HepG2 (cell line): Measurements from ENCODE around the gene TSEN54. TPM values are rescaled to one million over a fixed set of nuclear protein-coding genes. Genes with fewer than 3 reads are reported as not detected.

Experiments
- ARNTL ChIP-seq: sonication (generic); formaldehyde crosslinking; IDR thresholded peaks from 2 replicates; pipeline ENCODE4 v1.4.0; 2020; ENCODE audit warnings: mild to moderate bottlenecking, missing genetic modification reagents
- BCL6 ChIP-seq: IDR thresholded peaks from 2 replicates; pipeline ENCODE4 v1.6.1; 2016; ENCODE audit warnings: missing genetic modification reagents, missing compliant biosample characterization
- HHEX ChIP-seq: IDR thresholded peaks from 2 replicates; pipeline ENCODE4 v1.6.1; 2016; ENCODE audit warnings: control low read depth
- KLF16 ChIP-seq, 2 experiments: sonication (generic) in 1 of 2; formaldehyde crosslinking in 1 of 2; IDR thresholded peaks; 2 replicates each; pipeline versions ENCODE4 v1.6.1 to v1.8.0; 2016 to 2023; ENCODE audit warnings: missing genetic modification reagents in 2 of 2, missing compliant biosample characterization in 1 of 2
- PLSCR1 ChIP-seq: sonication (generic); formaldehyde crosslinking; IDR thresholded peaks from 2 replicates; pipeline ENCODE4 v1.5.0; 2020; ENCODE audit warnings: missing genetic modification reagents, mild to moderate bottlenecking, borderline replicate concordance
- SAFB2 ChIP-seq: sonication (generic); formaldehyde crosslinking; IDR thresholded peaks from 2 replicates; pipeline ENCODE4 v1.5.1; 2020; ENCODE audit warnings: missing genetic modification reagents, low read depth, mild to moderate bottlenecking, borderline replicate concordance
- SOX13 ChIP-seq, 3 experiments: fragments of 450-650 bp in 1 of 3; sonication (generic) in 1 of 3; formaldehyde crosslinking in 1 of 3; IDR thresholded peaks in 2 of 3; conservative IDR thresholded peaks in 1 of 3; 2 replicates each; pipeline versions ENCODE4 v1.5.0 to v1.6.1; 2016 to 2020; ENCODE audit warnings: antibody characterized with exemption in 1 of 3, mild to moderate bottlenecking in 1 of 3, missing compliant biosample characterization in 1 of 3, missing genetic modification reagents in 1 of 3, moderate library complexity in 1 of 3
- SP5 ChIP-seq: IDR thresholded peaks from 2 replicates; pipeline ENCODE4 v1.6.1; 2016; ENCODE audit warnings: low read depth, borderline replicate concordance
- ZFP36L2 ChIP-seq: sonication (generic); formaldehyde crosslinking; IDR thresholded peaks from 2 replicates; pipeline ENCODE4 v1.4.0; 2020; ENCODE audit warnings: missing genetic modification reagents
- ZFP62 ChIP-seq: sonication (generic); formaldehyde crosslinking; IDR thresholded peaks from 2 replicates; pipeline ENCODE4 v1.4.0; 2020; ENCODE audit warnings: missing genetic modification reagents
- ZFP91 ChIP-seq: sonication (generic); formaldehyde crosslinking; IDR thresholded peaks from 2 replicates; pipeline ENCODE4 v1.9.0; 2022; ENCODE audit warnings: missing genetic modification reagents, mild to moderate bottlenecking, borderline replicate concordance
- ZKSCAN5 ChIP-seq: sonication (generic); formaldehyde crosslinking; IDR thresholded peaks from 2 replicates; pipeline ENCODE4 v1.5.1; 2020; ENCODE audit warnings: mild to moderate bottlenecking, missing genetic modification reagents
- ZNF160 ChIP-seq: sonication (generic); formaldehyde crosslinking; IDR thresholded peaks from 2 replicates; pipeline ENCODE4 v1.8.0; 2022; ENCODE audit warnings: mild to moderate bottlenecking, inconsistent platforms, missing genetic modification reagents
- ZNF709 ChIP-seq: sonication (generic); formaldehyde crosslinking; IDR thresholded peaks from 2 replicates; pipeline ENCODE4 v1.5.0; 2020; ENCODE audit warnings: mild to moderate bottlenecking, missing genetic modification reagents
- ZNF775 ChIP-seq: sonication (generic); formaldehyde crosslinking; IDR thresholded peaks from 2 replicates; pipeline ENCODE4 v1.4.0; 2020; ENCODE audit warnings: missing genetic modification reagents, mild to moderate bottlenecking, moderate library complexity, borderline replicate concordance
- polyA plus RNA-seq, 8 experiments: library from polyadenylated mRNA; depleted of rRNA in 3 of 8; stranded (reverse) in 7 of 8; unstranded in 1 of 8; fragments of >200 nt; fragmentation: Illumina TruSeq in 4 of 8; extraction: Trizol in 4 of 8; gene quantifications; 2 replicates each; pipeline versions ENCODE4 v1.2.1 to v1.2.3, GENCODE V29; 2011 to 2016; ENCODE audit warnings: low read depth in 4 of 8, missing spikeins in 1 of 8, mixed read lengths in 1 of 8; ENCODE audit not compliant: insufficient read depth in 1 of 8
- total RNA-seq, 5 experiments: library from RNA; depleted of rRNA; stranded (reverse); fragments of >200 nt; fragmentation: Illumina TruSeq; extraction: Trizol; gene quantifications; 2 replicates each; pipeline ENCODE4 v1.2.3, GENCODE V29; 2016; ENCODE audit warnings: low read depth in 1 of 5
- TF ChIP-seq, protein P1 (sequence below): sonication (generic); formaldehyde crosslinking; IDR thresholded peaks from 2 replicates; pipeline ENCODE4 v1.5.1; 2020; ENCODE audit warnings: mild to moderate bottlenecking, missing genetic modification reagents, moderate library complexity
- TF ChIP-seq, protein P2 (sequence below): sonication (generic); formaldehyde crosslinking; IDR thresholded peaks from 2 replicates; pipeline ENCODE4 v1.8.0; 2022; ENCODE audit warnings: missing genetic modification reagents, mild to moderate bottlenecking, inconsistent platforms, borderline replicate concordance
- TF ChIP-seq, protein P3 (sequence below): sonication (generic); formaldehyde crosslinking; IDR thresholded peaks from 2 replicates; pipeline ENCODE4 v1.5.1; 2020; ENCODE audit warnings: mild to moderate bottlenecking, moderate library complexity, missing genetic modification reagents

Gene TSEN54
- total and polyA plus RNA-seq, 2 of the 13 experiments (the other 11 are each of a cell fraction or from before 2014, with no cell fraction given) = 62.9 to 63.3 TPM

GRCh38 chr17:75504347-75505151 lies 11.8 kb upstream of the TSEN54 start (continued):
- TF ChIP-seq, protein P1, sequence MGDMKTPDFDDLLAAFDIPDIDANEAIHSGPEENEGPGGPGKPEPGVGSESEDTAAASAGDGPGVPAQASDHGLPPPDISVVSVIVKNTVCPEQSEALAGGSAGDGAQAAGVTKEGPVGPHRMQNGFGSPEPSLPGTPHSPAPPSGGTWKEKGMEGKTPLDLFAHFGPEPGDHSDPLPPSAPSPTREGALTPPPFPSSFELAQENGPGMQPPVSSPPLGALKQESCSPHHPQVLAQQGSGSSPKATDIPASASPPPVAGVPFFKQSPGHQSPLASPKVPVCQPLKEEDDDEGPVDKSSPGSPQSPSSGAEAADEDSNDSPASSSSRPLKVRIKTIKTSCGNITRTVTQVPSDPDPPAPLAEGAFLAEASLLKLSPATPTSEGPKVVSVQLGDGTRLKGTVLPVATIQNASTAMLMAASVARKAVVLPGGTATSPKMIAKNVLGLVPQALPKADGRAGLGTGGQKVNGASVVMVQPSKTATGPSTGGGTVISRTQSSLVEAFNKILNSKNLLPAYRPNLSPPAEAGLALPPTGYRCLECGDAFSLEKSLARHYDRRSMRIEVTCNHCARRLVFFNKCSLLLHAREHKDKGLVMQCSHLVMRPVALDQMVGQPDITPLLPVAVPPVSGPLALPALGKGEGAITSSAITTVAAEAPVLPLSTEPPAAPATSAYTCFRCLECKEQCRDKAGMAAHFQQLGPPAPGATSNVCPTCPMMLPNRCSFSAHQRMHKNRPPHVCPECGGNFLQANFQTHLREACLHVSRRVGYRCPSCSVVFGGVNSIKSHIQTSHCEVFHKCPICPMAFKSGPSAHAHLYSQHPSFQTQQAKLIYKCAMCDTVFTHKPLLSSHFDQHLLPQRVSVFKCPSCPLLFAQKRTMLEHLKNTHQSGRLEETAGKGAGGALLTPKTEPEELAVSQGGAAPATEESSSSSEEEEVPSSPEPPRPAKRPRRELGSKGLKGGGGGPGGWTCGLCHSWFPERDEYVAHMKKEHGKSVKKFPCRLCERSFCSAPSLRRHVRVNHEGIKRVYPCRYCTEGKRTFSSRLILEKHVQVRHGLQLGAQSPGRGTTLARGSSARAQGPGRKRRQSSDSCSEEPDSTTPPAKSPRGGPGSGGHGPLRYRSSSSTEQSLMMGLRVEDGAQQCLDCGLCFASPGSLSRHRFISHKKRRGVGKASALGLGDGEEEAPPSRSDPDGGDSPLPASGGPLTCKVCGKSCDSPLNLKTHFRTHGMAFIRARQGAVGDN = peak; percentile 72
- TF ChIP-seq ZFP62 (CRISPR knock-in tag) (no peak), ZNF775 (CRISPR knock-in tag) (no peak), ZFP91 (CRISPR knock-in tag) (peak; percentile 70; the same call in 1 of the 2 replicates), PLSCR1 (CRISPR knock-in tag) (no peak), ZFP36L2 (no peak), ZNF709 (CRISPR knock-in tag) (no peak), ZNF160 (0 out of 2 replicates have a peak, but pooled peaks have one; percentile 14), SAFB2 (no peak), HHEX (CRISPR knock-in tag) (no peak), SOX13 (IDR thresholded peaks at IDR 0.05) (no peak), SOX13 (CRISPR knock-in tag; conservative IDR thresholded peaks at IDR 0.05 in 1 of 2, IDR thresholded peaks at IDR 0.05 in 1 of 2) (peak in 1 of 2 experiments; percentile 18; a peak in 1 of 4 replicates), SP5 (peak; percentile 35; the same call in 1 of the 2 replicates), ARNTL (no peak), BCL6 (no peak), KLF16 (CRISPR knock-in tag; IDR thresholded peaks at IDR 0.05) (0 out of 4 replicates have a peak, but pooled peaks of 1 of the 2 experiments have one; percentile 31), ZKSCAN5 (no peak)
- TF ChIP-seq, protein P2, sequence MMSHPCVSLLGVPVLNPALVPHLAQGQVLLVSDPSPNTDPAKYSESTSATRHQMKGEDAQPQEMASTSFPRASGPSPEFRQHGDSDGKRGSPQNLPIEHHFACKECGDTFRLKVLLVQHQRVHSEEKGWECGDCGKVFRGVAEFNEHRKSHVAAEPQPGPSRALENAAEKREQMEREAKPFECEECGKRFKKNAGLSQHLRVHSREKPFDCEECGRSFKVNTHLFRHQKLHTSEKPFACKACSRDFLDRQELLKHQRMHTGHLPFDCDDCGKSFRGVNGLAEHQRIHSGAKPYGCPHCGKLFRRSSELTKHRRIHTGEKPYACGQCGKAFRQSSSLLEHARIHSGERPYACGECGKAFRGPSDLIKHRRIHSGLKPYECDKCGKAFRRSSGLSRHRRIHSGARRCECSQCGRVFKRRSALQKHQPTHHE (CRISPR knock-in tag) = no peak
- TF ChIP-seq, protein P3, sequence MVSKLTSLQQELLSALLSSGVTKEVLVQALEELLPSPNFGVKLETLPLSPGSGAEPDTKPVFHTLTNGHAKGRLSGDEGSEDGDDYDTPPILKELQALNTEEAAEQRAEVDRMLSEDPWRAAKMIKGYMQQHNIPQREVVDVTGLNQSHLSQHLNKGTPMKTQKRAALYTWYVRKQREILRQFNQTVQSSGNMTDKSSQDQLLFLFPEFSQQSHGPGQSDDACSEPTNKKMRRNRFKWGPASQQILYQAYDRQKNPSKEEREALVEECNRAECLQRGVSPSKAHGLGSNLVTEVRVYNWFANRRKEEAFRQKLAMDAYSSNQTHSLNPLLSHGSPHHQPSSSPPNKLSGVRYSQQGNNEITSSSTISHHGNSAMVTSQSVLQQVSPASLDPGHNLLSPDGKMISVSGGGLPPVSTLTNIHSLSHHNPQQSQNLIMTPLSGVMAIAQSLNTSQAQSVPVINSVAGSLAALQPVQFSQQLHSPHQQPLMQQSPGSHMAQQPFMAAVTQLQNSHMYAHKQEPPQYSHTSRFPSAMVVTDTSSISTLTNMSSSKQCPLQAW (CRISPR knock-in tag) = 0 out of 2 replicates have a peak, but pooled peaks have one; percentile 37
